RWPE2 (cell line): Measurements from ENCODE around the gene ABCA2.

Experiments used
- ATAC-seq: fragments of 200-7000 bp; cut with Tn5 transposase; 3 replicates; pipeline ENCODE4 v1.9.1; 2021; ENCODE audit warnings: low read depth
- DNase-seq: peaks from one replicate; pipeline ENCODE4 v3.0.0-alpha.2; 2020; ENCODE audit warnings: low spot score
- H3K27ac ChIP-seq: fragments of 450-650 bp; 2 replicates; pipeline ENCODE4 v1.5.1; 2017; ENCODE audit warnings: mild to moderate bottlenecking; ENCODE audit not compliant: poor library complexity, severe bottlenecking
- H3K27me3 ChIP-seq: fragments of 250-450 bp; sonication (Bioruptor Pico); 2 replicates; pipeline ENCODE4 v1.5.1; 2021; ENCODE audit warnings: mild to moderate bottlenecking, moderate library complexity; ENCODE audit not compliant: insufficient read depth, poor library complexity, severe bottlenecking
- H3K36me3 ChIP-seq: fragments of 250-450 bp; sonication (Bioruptor Pico); 2 replicates; pipeline ENCODE4 v1.5.1; 2020; ENCODE audit warnings: low read depth, mild to moderate bottlenecking, moderate library complexity
- H3K4me1 ChIP-seq: fragments of 250-450 bp; sonication (Bioruptor Pico); 2 replicates; pipeline ENCODE4 v1.5.1; 2021; ENCODE audit warnings: mild to moderate bottlenecking, moderate library complexity; ENCODE audit not compliant: insufficient read depth, poor library complexity, severe bottlenecking
- H3K4me3 ChIP-seq: fragments of 250-450 bp; sonication (Bioruptor Pico); 2 replicates; pipeline ENCODE4 v1.5.1; 2021; ENCODE audit warnings: mild to moderate bottlenecking, moderate library complexity; ENCODE audit not compliant: severe bottlenecking
- H3K9me3 ChIP-seq: fragments of 250-450 bp; sonication (Bioruptor Pico); 2 replicates; pipeline ENCODE4 v1.5.1; 2021; ENCODE audit warnings: mild to moderate bottlenecking, moderate library complexity; ENCODE audit not compliant: severe bottlenecking
- TF ChIP-seq, protein P1 (sequence below): fragments of 450-650 bp; IDR thresholded peaks from one replicate; pipeline ENCODE4 v1.5.1; 2017; ENCODE audit warnings: mild to moderate bottlenecking, moderate library complexity; ENCODE audit not compliant: poor library complexity, severe bottlenecking

Gene ABCA2

DNA sequence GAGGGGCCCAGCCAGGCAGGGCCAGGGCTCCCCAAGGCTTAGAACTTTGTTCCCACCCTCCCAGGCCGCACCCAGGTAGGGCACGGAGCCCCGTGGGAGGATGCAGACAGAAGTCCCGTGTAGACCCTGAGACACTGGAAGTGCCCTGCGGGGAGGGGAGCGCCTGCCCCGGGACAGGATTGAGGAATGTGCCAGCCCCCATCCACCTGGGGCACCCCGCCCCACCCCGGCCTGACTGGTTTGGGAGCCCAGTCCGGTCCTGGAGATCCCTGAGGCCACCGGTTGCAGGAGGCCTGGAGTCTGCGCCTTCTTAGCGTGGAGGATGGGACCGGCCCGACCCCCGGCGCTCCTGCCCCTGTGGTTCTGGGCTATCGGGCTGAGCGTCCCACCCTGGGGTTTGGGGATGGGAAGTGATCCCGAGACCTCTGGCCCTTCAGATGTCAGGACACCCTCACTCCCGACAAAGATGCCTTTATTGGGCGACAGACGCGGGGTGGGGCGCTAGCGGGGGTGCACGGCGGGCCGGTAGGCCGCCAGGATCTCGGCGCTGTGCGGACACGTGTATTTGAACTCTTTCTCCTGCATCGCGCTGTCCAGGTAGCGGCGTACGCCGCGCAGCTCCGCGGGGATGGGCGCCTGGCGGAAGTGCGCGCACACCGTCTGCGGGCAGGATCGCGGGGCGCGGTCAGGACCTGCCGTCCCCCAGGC is 33.7 kb downstream of the ABCA2 start:
- H3K4me3 ChIP-seq = no peak overlapping the region
- peaks cover 4% of the 10 kb centered on the region; the same call in 1 of the 2 replicates for H3K36me3 ChIP-seq
- H3K27ac ChIP-seq = peak overlapping the region; percentile 49
- TF ChIP-seq, protein P1, sequence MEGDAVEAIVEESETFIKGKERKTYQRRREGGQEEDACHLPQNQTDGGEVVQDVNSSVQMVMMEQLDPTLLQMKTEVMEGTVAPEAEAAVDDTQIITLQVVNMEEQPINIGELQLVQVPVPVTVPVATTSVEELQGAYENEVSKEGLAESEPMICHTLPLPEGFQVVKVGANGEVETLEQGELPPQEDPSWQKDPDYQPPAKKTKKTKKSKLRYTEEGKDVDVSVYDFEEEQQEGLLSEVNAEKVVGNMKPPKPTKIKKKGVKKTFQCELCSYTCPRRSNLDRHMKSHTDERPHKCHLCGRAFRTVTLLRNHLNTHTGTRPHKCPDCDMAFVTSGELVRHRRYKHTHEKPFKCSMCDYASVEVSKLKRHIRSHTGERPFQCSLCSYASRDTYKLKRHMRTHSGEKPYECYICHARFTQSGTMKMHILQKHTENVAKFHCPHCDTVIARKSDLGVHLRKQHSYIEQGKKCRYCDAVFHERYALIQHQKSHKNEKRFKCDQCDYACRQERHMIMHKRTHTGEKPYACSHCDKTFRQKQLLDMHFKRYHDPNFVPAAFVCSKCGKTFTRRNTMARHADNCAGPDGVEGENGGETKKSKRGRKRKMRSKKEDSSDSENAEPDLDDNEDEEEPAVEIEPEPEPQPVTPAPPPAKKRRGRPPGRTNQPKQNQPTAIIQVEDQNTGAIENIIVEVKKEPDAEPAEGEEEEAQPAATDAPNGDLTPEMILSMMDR = no peak
- ATAC-seq (no peak), DNase-seq (no peak)
- H3K27me3 ChIP-seq = no peaks in the 10 kb centered on the region
- H3K4me1 ChIP-seq = peaks cover 14% of the 10 kb centered on the region
- H3K9me3 ChIP-seq = no peaks in the 10 kb centered on the region

DNA sequence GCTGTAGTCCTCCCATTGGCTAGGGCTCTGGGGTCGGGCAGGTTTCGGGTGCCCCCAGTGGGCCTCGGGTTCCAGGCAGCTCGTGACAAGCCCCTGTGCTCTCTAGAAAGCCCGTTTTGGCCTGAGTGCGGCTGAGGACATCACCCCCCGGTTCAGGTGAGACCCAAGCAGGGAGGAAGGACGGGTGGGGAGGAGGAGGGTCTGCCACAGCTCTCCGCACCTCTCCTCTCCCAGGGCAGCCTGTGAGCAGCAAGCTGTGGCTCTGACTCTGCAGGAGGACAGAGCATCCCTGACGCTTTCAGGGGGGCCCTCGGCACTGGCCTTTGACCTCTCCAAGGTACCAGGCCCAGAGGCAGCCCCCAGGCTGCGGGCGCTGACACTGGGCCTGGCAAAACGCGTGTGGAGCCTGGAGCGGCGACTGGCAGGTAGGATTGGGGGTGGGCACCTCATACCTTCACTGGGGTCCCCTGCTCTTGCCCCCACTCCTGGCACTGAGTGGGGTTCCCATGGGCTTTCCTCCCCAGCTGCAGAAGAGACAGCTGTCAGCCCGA is 35.1 kb downstream of the ABCA2 start:
- DNase-seq = no peak
- TF ChIP-seq, protein P1 = no peak

DNA sequence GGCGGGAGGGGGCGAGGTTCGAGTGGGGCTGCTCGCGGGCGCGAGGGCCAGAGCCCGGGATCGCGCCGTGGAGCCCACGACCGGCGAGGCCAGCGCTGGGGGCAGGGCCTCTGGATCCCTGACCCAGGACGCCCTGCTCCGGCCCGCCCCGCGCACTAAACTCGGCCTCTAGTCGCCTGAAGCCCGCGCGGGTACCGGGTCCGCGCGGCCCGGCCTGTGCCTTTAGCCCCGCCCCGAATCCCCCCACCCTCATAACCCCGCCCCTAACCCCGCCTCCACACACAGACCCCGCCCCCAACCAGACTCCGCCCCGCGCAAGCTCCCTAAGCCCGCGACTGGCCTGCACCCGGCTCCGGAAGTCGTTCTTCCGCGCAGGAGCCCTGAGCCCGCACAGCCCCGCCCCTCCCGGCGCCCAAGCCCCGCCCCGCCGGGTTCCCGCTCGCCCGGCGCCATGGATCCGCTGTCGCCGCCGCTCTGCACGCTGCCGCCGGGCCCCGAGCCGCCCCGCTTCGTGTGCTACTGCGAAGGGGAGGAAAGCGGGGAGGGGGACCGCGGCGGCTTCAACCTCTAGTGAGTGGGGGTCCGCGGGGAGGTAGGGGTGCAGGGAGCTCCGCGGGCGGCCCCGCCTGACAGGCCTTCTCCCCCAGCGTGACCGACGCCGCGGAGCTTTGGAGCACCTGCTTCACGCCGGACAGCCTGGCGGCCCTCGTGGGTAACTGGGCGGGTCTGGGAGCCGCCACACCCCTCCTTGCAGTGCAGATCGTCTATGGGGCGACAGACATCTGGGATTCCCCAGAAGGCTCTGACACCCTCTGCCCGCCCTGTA is 35.8 kb downstream of the ABCA2 start, which contains the start of gene PAXX:
Gene PAXX (plus strand): TSS at position 430 of the 826 bp plus-strand sequence. CDS start 22 bp downstream, at position 452.
- H3K9me3 ChIP-seq = no peaks in the 10 kb centered on the region
- H3K4me3 ChIP-seq = peak within 1 kb of the TSS; percentile 47
- TF ChIP-seq, protein P1 = no peak
- H3K4me1 ChIP-seq = peaks cover 6% of the 10 kb centered on the region
- H3K27ac ChIP-seq = peak within 1 kb of the TSS; percentile 49
- no peaks in the 10 kb centered on the region for H3K27me3 ChIP-seq
- DNase-seq = peak; percentile 94
- ATAC-seq = peak; percentile 73
- H3K36me3 ChIP-seq = peaks cover 4% of the 10 kb centered on the region; the same call in 1 of the 2 replicates

More for the DNA sequence above, 35.1 kb downstream of the ABCA2 start:
- Histone ChIP-seq H3K27me3 (no peaks in the 10 kb centered on the region), H3K27ac (peak overlapping the region; percentile 49), H3K4me1 (peaks cover 8% of the 10 kb centered on the region), H3K36me3 (peaks cover 4% of the 10 kb centered on the region; the same call in 1 of the 2 replicates), H3K9me3 (no peaks in the 10 kb centered on the region), H3K4me3 (peak overlapping the region; percentile 47)
- ATAC-seq = no peak

DNA sequence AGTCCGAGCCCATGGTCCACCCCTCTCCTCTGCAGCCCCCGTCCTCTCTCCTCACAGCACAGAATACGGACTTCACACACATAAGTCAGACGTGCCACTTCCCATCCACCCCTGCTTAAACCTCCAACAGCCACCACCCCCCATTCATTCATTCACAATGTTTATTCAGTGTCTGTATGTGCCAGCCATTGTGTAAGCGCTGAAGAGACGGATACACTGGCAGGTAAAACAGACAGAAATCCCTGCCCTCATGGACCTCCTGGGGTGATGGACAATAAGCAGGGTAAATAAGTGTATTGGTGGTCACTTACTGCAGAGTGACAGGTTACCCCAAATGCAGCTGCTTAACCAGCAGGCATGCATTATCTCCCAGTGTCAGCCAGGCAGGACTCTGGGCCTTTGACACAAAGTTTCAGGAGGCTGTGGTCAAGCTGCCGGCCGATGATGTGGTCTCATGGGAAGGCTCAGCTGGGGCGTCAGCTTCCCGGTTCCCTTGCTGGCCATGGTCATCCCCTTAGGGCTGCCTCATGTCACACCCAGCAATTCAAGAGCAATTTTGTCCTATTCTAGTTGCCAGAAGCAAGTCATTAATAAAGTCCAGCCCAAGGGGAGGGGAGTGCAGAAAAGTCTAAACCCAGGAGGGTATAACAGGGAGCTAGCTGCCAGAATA is 37.7 kb downstream of the ABCA2 start:
- Histone ChIP-seq H3K27me3 (peaks cover 4% of the 10 kb centered on the region), H3K4me1 (no peaks in the 10 kb centered on the region), H3K4me3 (no peak overlapping the region), H3K9me3 (no peaks in the 10 kb centered on the region), H3K27ac (no peak overlapping the region), H3K36me3 (peaks cover 4% of the 10 kb centered on the region; the same call in 1 of the 2 replicates)
- TF ChIP-seq, protein P1 = no peak
- DNase-seq (no peak), ATAC-seq (no peak)
